Neural progenitor cell (in vitro differentiated cells): ENCODE data around the gene ARID3A.

ENCODE experiments used
- EZH2 ChIP-seq: fragments of 200-600 bp; sonication (generic); IDR thresholded peaks from 2 replicates; pipeline ENCODE4 v1.6.1; 2017; ENCODE audit warnings: antibody characterized with exemption, mild to moderate bottlenecking, moderate library complexity
- EZH2phosphoT487 ChIP-seq: fragments of 200-600 bp; sonication (generic); IDR thresholded peaks from 2 replicates; pipeline ENCODE4 v1.6.1; 2017; ENCODE audit warnings: antibody characterized with exemption
- TF ChIP-seq, protein P1 (sequence below): fragments of 200-600 bp; sonication (generic); IDR thresholded peaks from 2 replicates; pipeline ENCODE4 v1.5.1; 2017; ENCODE audit warnings: antibody characterized with exemption, mild to moderate bottlenecking

DNA sequence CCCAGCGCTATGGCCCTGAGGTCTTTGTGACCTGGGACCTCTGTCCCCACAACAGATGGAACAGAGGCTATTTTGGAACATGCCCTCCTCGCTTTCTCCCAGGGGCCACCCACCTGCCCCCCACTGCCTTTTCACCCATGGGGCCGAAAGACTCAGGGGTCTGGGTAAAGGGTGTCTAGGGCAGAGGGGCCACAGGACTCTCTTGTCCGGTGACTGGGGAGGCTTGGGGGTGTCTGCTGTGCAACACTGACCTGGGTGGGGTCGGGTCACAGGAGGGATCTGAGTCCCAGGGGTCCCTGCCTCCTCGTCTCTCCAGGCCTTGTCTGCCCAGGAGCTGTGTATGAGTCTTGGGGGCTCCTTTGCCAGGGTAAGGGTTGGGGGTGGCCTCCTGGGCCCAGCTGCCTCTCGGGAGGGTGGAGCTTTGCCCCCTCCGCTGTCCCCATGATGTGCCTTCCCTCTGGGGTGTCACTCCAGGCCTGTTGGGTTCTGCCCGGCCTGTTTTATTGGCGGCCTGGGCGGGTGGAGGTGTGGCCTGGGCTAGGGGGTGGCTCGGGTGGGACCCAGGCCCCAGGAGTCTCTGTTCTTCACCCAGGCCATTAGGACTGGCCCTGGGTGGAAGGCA, 2.1 kb downstream of the ARID3A start:
- TF ChIP-seq, protein P1, sequence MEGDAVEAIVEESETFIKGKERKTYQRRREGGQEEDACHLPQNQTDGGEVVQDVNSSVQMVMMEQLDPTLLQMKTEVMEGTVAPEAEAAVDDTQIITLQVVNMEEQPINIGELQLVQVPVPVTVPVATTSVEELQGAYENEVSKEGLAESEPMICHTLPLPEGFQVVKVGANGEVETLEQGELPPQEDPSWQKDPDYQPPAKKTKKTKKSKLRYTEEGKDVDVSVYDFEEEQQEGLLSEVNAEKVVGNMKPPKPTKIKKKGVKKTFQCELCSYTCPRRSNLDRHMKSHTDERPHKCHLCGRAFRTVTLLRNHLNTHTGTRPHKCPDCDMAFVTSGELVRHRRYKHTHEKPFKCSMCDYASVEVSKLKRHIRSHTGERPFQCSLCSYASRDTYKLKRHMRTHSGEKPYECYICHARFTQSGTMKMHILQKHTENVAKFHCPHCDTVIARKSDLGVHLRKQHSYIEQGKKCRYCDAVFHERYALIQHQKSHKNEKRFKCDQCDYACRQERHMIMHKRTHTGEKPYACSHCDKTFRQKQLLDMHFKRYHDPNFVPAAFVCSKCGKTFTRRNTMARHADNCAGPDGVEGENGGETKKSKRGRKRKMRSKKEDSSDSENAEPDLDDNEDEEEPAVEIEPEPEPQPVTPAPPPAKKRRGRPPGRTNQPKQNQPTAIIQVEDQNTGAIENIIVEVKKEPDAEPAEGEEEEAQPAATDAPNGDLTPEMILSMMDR, result no peak
- TF ChIP-seq EZH2phosphoT487 (no peak), EZH2 (no peak)
